GM12878 (cell line): ENCODE results near the gene HSD3B2. TPM values are rescaled to one million over a fixed set of nuclear protein-coding genes. Genes with fewer than 3 reads are reported as not detected.

ENCODE experiments used
- ATAC-seq: fragments of 200-7000 bp; cut with Tn5 transposase; 3 replicates; pipeline ENCODE4 v1.9.1; 2020; ENCODE audit warnings: mild to moderate bottlenecking, moderate library complexity
- BruUV-seq: library from RNA; stranded (reverse); fragments of 400-500 nt; replicated peaks from 2 replicates; lab custom pipeline; 2021; lab: Mats Ljungman, UMichigan
- CTCF ChIA-PET: fragments of 300-600 bp; sonication (Branson Sonifier 250); formaldehyde crosslinking; extraction: SDS; loops from one replicate; lab custom pipeline; 2021; ENCODE audit warnings: inconsistent platforms; lab: Yijun Ruan, JAX
- POLR2A ChIA-PET: fragments of 350-600 bp; formaldehyde crosslinking; extraction: SDS; loops from one replicate; lab custom pipeline; 2021; ENCODE audit warnings: inconsistent platforms; lab: Charles Lee
- RAD21 ChIA-PET: fragments of 300-600 bp; sonication (Branson Sonifier 250); formaldehyde crosslinking; loops from one replicate; lab custom pipeline; 2023; ENCODE audit warnings: antibody characterized with exemption; ENCODE audit not compliant: unreplicated experiment; lab: Charles Lee
- SMC1A ChIA-PET: fragments of 300-600 bp; sonication (Branson Sonifier 250); formaldehyde crosslinking; loops from one replicate; lab custom pipeline; 2023; ENCODE audit not compliant: unreplicated experiment, uncharacterized antibody; lab: Charles Lee
- DNase-seq: peaks from one replicate; pipeline ENCODE4 v3.0.0-alpha.2; 2011; ENCODE audit warnings: low read depth, low spot score
- FAIRE-seq: peaks from 3 replicates; lab custom pipeline; 2011; peaks lifted over from hg19 to GRCh38; lab: Jason Lieb, UNC
- H2AFZ ChIP-seq: 2 replicates; pipeline ENCODE4 v1.6.0; 2011; ENCODE audit warnings: low read depth, low read length, control low read depth; ENCODE audit not compliant: control insufficient read depth
- H3K27ac ChIP-seq: 2 replicates; pipeline ENCODE4 v1.5.1; 2011; ENCODE audit warnings: control low read depth; ENCODE audit not compliant: control insufficient read depth, insufficient read depth
- H3K27me3 ChIP-seq, 2 experiments: replicated peaks in 1 of 2; 2 replicates each; pipeline versions ENCODE4 v1.6.0 to v1.6.1; 2011; ENCODE audit warnings: low read length in 1 of 2; ENCODE audit not compliant: control insufficient read depth in 2 of 2, insufficient read depth in 2 of 2
- H3K36me3 ChIP-seq, 2 experiments: 2 replicates each; pipeline ENCODE4 v1.5.1; 2011; ENCODE audit warnings: low read length in 1 of 2; ENCODE audit not compliant: control insufficient read depth in 2 of 2, insufficient read depth in 2 of 2
- H3K4me1 ChIP-seq: 2 replicates; pipeline ENCODE4 v1.6.1; 2011; ENCODE audit warnings: mild to moderate bottlenecking, low read length, moderate library complexity, mixed read lengths; ENCODE audit not compliant: control insufficient read depth, insufficient read depth
- H3K4me2 ChIP-seq: 2 replicates; pipeline ENCODE4 v1.6.0; 2011; ENCODE audit warnings: control low read depth; ENCODE audit not compliant: control insufficient read depth, insufficient read depth
- H3K4me3 ChIP-seq: fragments of 200-600 bp; sonication (generic); 2 replicates; pipeline ENCODE4 v1.5.1; 2016
- H3K79me2 ChIP-seq: 2 replicates; pipeline ENCODE4 v1.6.0; 2011; ENCODE audit warnings: low read length; ENCODE audit not compliant: control insufficient read depth, insufficient read depth
- H3K9ac ChIP-seq: 2 replicates; pipeline ENCODE4 v1.8.0; 2011; ENCODE audit warnings: low read length, control low read depth, mixed read lengths; ENCODE audit not compliant: control insufficient read depth, insufficient read depth
- H3K9me3 ChIP-seq: replicated peaks from 3 replicates; pipeline ENCODE4 v1.5.1; 2011; ENCODE audit warnings: mild to moderate bottlenecking, low read length; ENCODE audit not compliant: control insufficient read depth, insufficient read depth
- H4K20me1 ChIP-seq: 2 replicates; pipeline ENCODE4 v1.6.0; 2011; ENCODE audit not compliant: control insufficient read depth, insufficient read depth
- ASH2L ChIP-seq: fragments of 300-600, 200-600 bp; sonication (generic); IDR thresholded peaks from 2 replicates; pipeline ENCODE4 v1.6.1; 2017; ENCODE audit warnings: low read depth, mild to moderate bottlenecking, borderline replicate concordance
- BACH1 ChIP-seq: fragments of 450-650 bp; IDR thresholded peaks from 2 replicates; pipeline ENCODE4 v1.6.1; 2017; ENCODE audit warnings: mild to moderate bottlenecking, borderline replicate concordance
- CBX5 ChIP-seq: sonication (generic); IDR thresholded peaks from 2 replicates; pipeline ENCODE4 v1.6.1; 2016; ENCODE audit warnings: low read depth, moderate library complexity, mild to moderate bottlenecking, inconsistent platforms
- EED ChIP-seq: sonication (generic); IDR thresholded peaks from 2 replicates; pipeline ENCODE4 v1.6.1; 2016; ENCODE audit warnings: antibody characterized with exemption, low read depth
- ETV6 ChIP-seq, 2 experiments: fragments of 450-650 bp in 1 of 2; IDR thresholded peaks in 1 of 2; conservative IDR thresholded peaks in 1 of 2; 2 replicates each; pipeline ENCODE4 v1.6.1; 2014; ENCODE audit warnings: antibody characterized with exemption in 1 of 2, borderline replicate concordance in 1 of 2, low read depth in 1 of 2, mild to moderate bottlenecking in 1 of 2, moderate library complexity in 1 of 2
- KDM1A ChIP-seq: fragments of 200-600 bp; sonication (generic); IDR thresholded peaks from 2 replicates; pipeline ENCODE4 v1.6.1; 2016; ENCODE audit warnings: borderline replicate concordance
- MEF2B ChIP-seq: fragments of 450-650 bp; IDR thresholded peaks from 2 replicates; pipeline ENCODE4 v1.6.1; 2018; ENCODE audit warnings: mild to moderate bottlenecking, moderate library complexity; ENCODE audit not compliant: partially characterized antibody, poor library complexity, severe bottlenecking
- NRF1 ChIP-seq: conservative IDR thresholded peaks from 2 replicates; pipeline ENCODE4 v1.6.1; 2011; ENCODE audit warnings: mild to moderate bottlenecking, low read depth, low read length, improper control_type of control experiment
- PAX5 ChIP-seq: IDR thresholded peaks from 2 replicates; pipeline ENCODE4 v1.6.1; 2011; ENCODE audit warnings: low read depth, low read length, borderline replicate concordance
- PRDM15 ChIP-seq: fragments of 450-650 bp; formaldehyde crosslinking; IDR thresholded peaks from 2 replicates; pipeline ENCODE4 v1.4.0; 2020; ENCODE audit warnings: mild to moderate bottlenecking, moderate library complexity
- RB1 ChIP-seq: fragments of 450-650 bp; formaldehyde crosslinking; IDR thresholded peaks from 2 replicates; pipeline ENCODE4 v1.6.1; 2017; ENCODE audit warnings: mild to moderate bottlenecking, borderline replicate concordance
- RCOR1 ChIP-seq: conservative IDR thresholded peaks from 2 replicates; pipeline ENCODE4 v1.6.1; 2012; ENCODE audit warnings: low read depth, low read length, improper control_type of control experiment
- RELA ChIP-seq: fragments of 450-650 bp; IDR thresholded peaks from 2 replicates; pipeline ENCODE4 v1.8.0; 2014; ENCODE audit warnings: borderline replicate concordance; ENCODE audit not compliant: partially characterized antibody
- RELB ChIP-seq: fragments of 450-650 bp; IDR thresholded peaks from 2 replicates; pipeline ENCODE4 v1.6.1; 2017; ENCODE audit warnings: low read depth, mild to moderate bottlenecking, moderate library complexity
- SPI1 ChIP-seq: IDR thresholded peaks from 2 replicates; pipeline ENCODE4 v1.6.1; 2011; ENCODE audit warnings: low read depth, mild to moderate bottlenecking, low read length, moderate library complexity, borderline replicate concordance; ENCODE audit not compliant: insufficient read depth
- SREBF2 ChIP-seq: IDR thresholded peaks from 2 replicates; pipeline ENCODE4 v1.6.1; 2012; ENCODE audit warnings: mild to moderate bottlenecking, low read length
- WGBS: methylation state at CpG from one replicate; pipeline ENCODE4 v1.1.6; 2016; ENCODE audit warnings: low lambda C conversion rate; ENCODE audit not compliant: insufficient replicate concordance, insufficient coverage; ENCODE audit errors: missing lambda C conversion rate; 5-methylcytosine and 5-hydroxymethylcytosine counted together
- in situ Hi-C: fragments of 300-500 bp; cut with MboI; formaldehyde crosslinking; loops from 9 replicates; pipeline ENCODE4 v1.14.3; 2018; ENCODE audit warnings: mixed read lengths
- intact Hi-C: fragments of 100-400 bp; cut with micrococcal nuclease; formaldehyde crosslinking; loops from one replicate; pipeline ENCODE4 v1.14.2; 2022; ENCODE audit not compliant: unreplicated experiment
- polyA plus RNA-seq, 11 experiments: library from polyadenylated mRNA; depleted of rRNA in 4 of 11; unstranded in 6 of 11; stranded (reverse) in 5 of 11; fragments of >200 nt; fragmentation: Nextera tagmentation in 4 of 11; fragmentation: Illumina TruSeq in 1 of 11; extraction: Ambion mirVana in 4 of 11; extraction: Trizol in 1 of 11; gene quantifications; 1 replicate in 1 of 11; 2 replicates in 10 of 11; pipeline versions ENCODE4 v1.2.1 to v1.2.3, GENCODE V29; 2011 to 2016; ENCODE audit warnings: inconsistent platforms in 2 of 11, missing spikeins in 2 of 11, low read depth in 1 of 11
- total RNA-seq, 4 experiments: library from RNA; depleted of rRNA in 3 of 4; stranded (reverse); fragments of >200 nt in 3 of 4; fragmentation: Illumina TruSeq in 1 of 4; extraction: Trizol in 1 of 4; gene quantifications; 2 replicates each; pipeline versions ENCODE4 v1.2.1 to v1.2.3, GENCODE V29; 2013 to 2021
- TF ChIP-seq, protein P1 (sequence below): IDR thresholded peaks from 2 replicates; pipeline ENCODE4 v1.6.1; 2011; ENCODE audit warnings: low read depth, mild to moderate bottlenecking, low read length, moderate library complexity, borderline replicate concordance; ENCODE audit errors: extremely low read depth
- TF ChIP-seq, protein P2 (sequence below): IDR thresholded peaks from 2 replicates; pipeline ENCODE4 v1.6.1; 2011; ENCODE audit warnings: borderline replicate concordance, low read depth, mild to moderate bottlenecking, moderate library complexity, mixed read lengths, low read length; ENCODE audit not compliant: insufficient read depth; ENCODE audit errors: extremely low read length

Gene HSD3B2
- total and polyA plus RNA-seq, 10 of the 15 experiments (the other 5 are each of a cell fraction or from before 2014, with no cell fraction given): 0.56 TPM; not detected in 9

GRCh38 chr1:119438761-119439160 lies 23.8 kb downstream of the HSD3B2 start:
- no peak overlapping the region for H3K9ac ChIP-seq
- H3K4me1 ChIP-seq: no peaks in the 10 kb centered on the region
- no peaks in the 10 kb centered on the region for H3K27me3 ChIP-seq
- ChIA-PET POLR2A (no interaction called here), RAD21 (no interaction called here), CTCF (interaction anchor here (0.9 kb wide), 1 partner anchor 9 kb away, joined by 3 read pairs; no protein-coding TSS in a partner anchor), SMC1A (interaction anchor here (1.0 to 1.1 kb wide), 2 partner anchors 34 to 35 kb away, joined by 3 read pairs; no protein-coding TSS in a partner anchor)
- no peak overlapping the region for H2AFZ ChIP-seq
- H3K4me3 ChIP-seq: no peak overlapping the region
- no peaks in the 10 kb centered on the region for H3K36me3 ChIP-seq
- BruUV-seq: no TSS peak
- H3K4me2 ChIP-seq: no peak overlapping the region
- intact Hi-C loops: no loop called here
- 0% methylated on average over 2 of the region's 2 CpGs for WGBS
- H3K9me3 ChIP-seq: no peaks in the 10 kb centered on the region
- in situ Hi-C loops: no loop called here
- no peak overlapping the region for H3K27ac ChIP-seq
- FAIRE-seq: no peak
- no peak for TF ChIP-seq RCOR1
- TF ChIP-seq PRDM15: no peak
- no peak for TF ChIP-seq RB1
- TF ChIP-seq, protein P1, sequence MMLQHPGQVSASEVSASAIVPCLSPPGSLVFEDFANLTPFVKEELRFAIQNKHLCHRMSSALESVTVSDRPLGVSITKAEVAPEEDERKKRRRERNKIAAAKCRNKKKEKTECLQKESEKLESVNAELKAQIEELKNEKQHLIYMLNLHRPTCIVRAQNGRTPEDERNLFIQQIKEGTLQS: no peak
- no peak for TF ChIP-seq NRF1
- TF ChIP-seq KDM1A: no peak
- no peak for TF ChIP-seq BACH1
- no peak for TF ChIP-seq ASH2L
- TF ChIP-seq EED: no peak
- TF ChIP-seq SREBF2: no peak
- TF ChIP-seq ETV6 (conservative IDR thresholded peaks at IDR 0.05 in 1 of 2, IDR thresholded peaks at IDR 0.05 in 1 of 2; ENCODE audit: borderline replicate concordance in 1 of 2, low read depth in 1 of 2): no peak
- TF ChIP-seq CBX5: no peak
- TF ChIP-seq MEF2B: no peak
- no peak for TF ChIP-seq PAX5
- no peak for TF ChIP-seq RELA
- TF ChIP-seq, protein P2, sequence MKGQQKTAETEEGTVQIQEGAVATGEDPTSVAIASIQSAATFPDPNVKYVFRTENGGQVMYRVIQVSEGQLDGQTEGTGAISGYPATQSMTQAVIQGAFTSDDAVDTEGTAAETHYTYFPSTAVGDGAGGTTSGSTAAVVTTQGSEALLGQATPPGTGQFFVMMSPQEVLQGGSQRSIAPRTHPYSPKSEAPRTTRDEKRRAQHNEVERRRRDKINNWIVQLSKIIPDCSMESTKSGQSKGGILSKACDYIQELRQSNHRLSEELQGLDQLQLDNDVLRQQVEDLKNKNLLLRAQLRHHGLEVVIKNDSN: no peak
- TF ChIP-seq SPI1: no peak
- no peak for TF ChIP-seq RELB
- no peaks in the 10 kb centered on the region for H4K20me1 ChIP-seq
- H3K79me2 ChIP-seq: no peaks in the 10 kb centered on the region
- ATAC-seq: no peak
- no peak for DNase-seq
